Thyroid gland (tissue), 4 donors: ENCODE data around the gene WNT5A. TPM values are rescaled to one million over a fixed set of nuclear protein-coding genes. Genes with fewer than 3 reads are reported as not detected.

ENCODE experiments used
- DNase-seq, 2 donors: peaks; one replicate each; pipeline ENCODE4 v3.0.0-alpha.2; 2019
- H3K27ac ChIP-seq, 3 donors: fragments of 200-600 bp; sonication (generic); 1 replicate in 2 of 3; 2 replicates in 1 of 3; pipeline ENCODE4 v1.5.1; 2016 to 2019; ENCODE audit warnings: mild to moderate bottlenecking in 1 of 3, moderate library complexity in 1 of 3
- H3K27me3 ChIP-seq: fragments of 200-600 bp; sonication (generic); one replicate; pipeline ENCODE4 v1.5.1; 2019
- H3K36me3 ChIP-seq, 2 donors: fragments of 200-600 bp; sonication (generic); one replicate each; pipeline ENCODE4 v1.5.1; 2016 to 2019
- H3K4me1 ChIP-seq, 2 donors: fragments of 200-600 bp; sonication (generic); one replicate each; pipeline ENCODE4 v1.5.1; 2017 to 2019
- H3K4me3 ChIP-seq, 3 donors: fragments of 200-600 bp; sonication (generic); replicated peaks in 1 of 3; 1 replicate in 2 of 3; 2 replicates in 1 of 3; pipeline ENCODE4 v1.5.1; 2016; ENCODE audit warnings: mild to moderate bottlenecking in 1 of 3
- H3K9me3 ChIP-seq: fragments of 200-600 bp; sonication (generic); one replicate; pipeline ENCODE4 v1.5.1; 2017
- POLR2A ChIP-seq, 2 donors: fragments of 450-650 bp; IDR thresholded peaks; one replicate each; pipeline ENCODE4 v1.6.1; 2017; ENCODE audit warnings: antibody characterized with exemption in 2 of 2, mild to moderate bottlenecking in 2 of 2, moderate library complexity in 1 of 2
- WGBS, 2 donors: methylation state at CpG; one replicate each; pipeline ENCODE4 v1.1.5; 2017; 5-methylcytosine and 5-hydroxymethylcytosine counted together
- intact Hi-C: fragments of 100-400 bp; cut with DNase I; formaldehyde crosslinking; loops from one replicate; pipeline ENCODE4 v1.15.1; 2023
- total RNA-seq, 4 donors: library from RNA; depleted of rRNA; stranded (reverse); fragments of >200 nt; gene quantifications; one replicate each; pipeline ENCODE4 v1.2.3, GENCODE V29; 2016
- TF ChIP-seq, protein P1 (sequence below), 6 experiments: fragments of 200-600 bp in 3 of 6; fragments of 450-650 bp in 3 of 6; sonication (generic) in 3 of 6; IDR thresholded peaks; one replicate each; pipeline ENCODE4 v1.5.1; 2016 to 2019; ENCODE audit warnings: antibody characterized with exemption in 6 of 6, mild to moderate bottlenecking in 2 of 6, inconsistent platforms in 1 of 6, moderate library complexity in 1 of 6

WNT5A gene
- total RNA-seq, 4 donors from 2014 or later: 4.2 to 15.6 (median 10.4) TPM

DNA sequence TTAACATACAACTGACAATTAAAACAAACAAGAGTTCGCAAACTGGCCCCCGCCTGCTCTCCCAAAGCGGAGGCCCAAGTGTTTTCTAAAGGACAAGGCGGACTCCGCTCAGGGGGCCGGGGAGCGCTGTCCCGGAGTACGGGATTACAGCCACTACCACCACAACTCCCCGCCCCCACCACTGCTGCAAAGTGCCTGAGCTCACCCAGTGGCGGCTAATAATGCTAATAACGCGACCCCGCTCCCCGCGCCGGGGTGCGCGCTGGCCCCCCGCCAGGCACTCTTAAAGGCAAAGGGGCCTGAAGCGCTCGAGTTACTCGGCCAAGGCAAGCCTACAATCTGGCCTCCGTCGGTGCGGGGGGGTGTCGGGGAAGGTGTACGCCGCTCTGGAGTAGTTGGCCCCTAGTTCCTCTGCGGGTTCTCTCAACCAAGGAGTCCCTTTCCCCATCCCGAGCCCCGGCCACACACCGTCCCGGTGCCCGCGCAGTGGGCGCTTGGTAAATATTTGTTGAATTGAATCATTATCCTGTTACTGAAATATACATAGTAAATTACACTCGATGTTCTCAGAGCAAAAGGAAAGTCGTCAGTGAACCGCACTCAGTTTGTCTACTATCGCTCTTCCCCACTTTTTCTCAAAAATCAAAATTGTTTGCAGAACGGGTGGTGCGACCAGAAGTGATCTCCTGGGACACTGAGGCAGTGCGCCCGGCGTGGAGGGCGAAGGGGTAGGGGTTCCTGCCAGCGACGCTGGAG lies 827 bp downstream of the WNT5A start:
- H3K36me3 ChIP-seq: no peaks in the 10 kb centered on the region
- H3K27ac ChIP-seq: peak overlapping the region; percentile 61 to 78 (median 74)
- no peaks in the 10 kb centered on the region for H3K27me3 ChIP-seq
- TF ChIP-seq, protein P1, sequence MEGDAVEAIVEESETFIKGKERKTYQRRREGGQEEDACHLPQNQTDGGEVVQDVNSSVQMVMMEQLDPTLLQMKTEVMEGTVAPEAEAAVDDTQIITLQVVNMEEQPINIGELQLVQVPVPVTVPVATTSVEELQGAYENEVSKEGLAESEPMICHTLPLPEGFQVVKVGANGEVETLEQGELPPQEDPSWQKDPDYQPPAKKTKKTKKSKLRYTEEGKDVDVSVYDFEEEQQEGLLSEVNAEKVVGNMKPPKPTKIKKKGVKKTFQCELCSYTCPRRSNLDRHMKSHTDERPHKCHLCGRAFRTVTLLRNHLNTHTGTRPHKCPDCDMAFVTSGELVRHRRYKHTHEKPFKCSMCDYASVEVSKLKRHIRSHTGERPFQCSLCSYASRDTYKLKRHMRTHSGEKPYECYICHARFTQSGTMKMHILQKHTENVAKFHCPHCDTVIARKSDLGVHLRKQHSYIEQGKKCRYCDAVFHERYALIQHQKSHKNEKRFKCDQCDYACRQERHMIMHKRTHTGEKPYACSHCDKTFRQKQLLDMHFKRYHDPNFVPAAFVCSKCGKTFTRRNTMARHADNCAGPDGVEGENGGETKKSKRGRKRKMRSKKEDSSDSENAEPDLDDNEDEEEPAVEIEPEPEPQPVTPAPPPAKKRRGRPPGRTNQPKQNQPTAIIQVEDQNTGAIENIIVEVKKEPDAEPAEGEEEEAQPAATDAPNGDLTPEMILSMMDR (IDR thresholded peaks at IDR 0.05): no peak
- TF ChIP-seq POLR2A (IDR thresholded peaks at IDR 0.05): peak in 1 of 2 donors; percentile 25
- H3K9me3 ChIP-seq: no peaks in the 10 kb centered on the region
- peak overlapping the region; percentile 27 to 90 (median 72) for H3K4me3 ChIP-seq
- intact Hi-C loops: loop anchor here (10.0 kb wide), 1 partner anchor 259 kb away; no protein-coding TSS in a partner anchor
- DNase-seq: peak; percentile 85 to 86
- WGBS, 2 donors: 1 to 2% methylated on average over 33 to 49 of the region's 49 CpGs
- H3K4me1 ChIP-seq: peaks cover 25 to 31% of the 10 kb centered on the region in 2 donors

DNA sequence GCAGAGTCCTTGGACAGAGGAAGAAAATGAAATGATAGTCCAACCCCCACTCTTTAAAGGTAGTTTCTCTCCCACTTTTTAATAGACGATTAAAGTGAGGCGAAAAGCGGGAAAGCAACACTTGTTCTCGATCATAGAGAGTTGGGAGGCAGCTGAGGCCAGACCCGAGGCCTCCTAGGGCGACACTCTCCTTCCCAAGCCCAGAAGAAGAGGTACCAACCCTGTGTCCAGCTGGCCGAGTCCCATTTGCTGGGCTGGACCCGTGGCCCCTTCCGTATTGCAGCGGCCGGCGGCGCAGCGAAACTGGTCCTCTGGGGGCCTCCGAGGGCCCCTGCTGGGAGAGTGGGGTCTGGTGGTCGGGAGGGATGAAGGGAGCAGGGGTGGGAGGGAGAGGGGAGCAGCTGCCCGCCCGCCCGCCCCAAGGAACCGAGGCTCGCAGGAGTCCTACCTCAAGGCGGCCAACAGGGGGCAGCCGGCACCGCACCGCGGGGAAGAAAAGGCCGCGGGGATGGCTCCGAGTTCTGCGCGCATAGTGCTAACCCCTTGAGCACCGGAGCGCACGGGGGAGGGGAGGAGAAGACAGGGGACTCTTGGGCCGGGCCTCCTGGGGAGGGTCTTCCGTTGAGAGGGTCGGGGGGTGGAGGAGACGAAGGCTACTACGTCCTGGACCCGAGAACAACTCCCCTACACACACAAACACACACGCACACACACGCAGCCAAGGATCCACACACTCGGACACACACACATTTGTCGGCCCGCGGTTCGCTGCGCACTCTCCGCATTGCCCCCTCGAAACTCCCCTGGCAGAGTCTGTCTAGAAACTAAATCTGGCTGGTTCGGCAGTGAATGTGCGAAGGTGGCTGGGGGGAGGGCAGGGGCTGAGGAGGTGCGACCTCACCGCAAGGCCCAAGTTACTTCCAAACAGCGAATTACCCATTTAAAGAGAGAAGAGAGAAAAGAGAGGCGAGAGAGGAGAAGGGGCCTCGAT lies 2.0 kb downstream of the WNT5A start:
- Histone ChIP-seq H3K4me3 (peak overlapping the region in 2 of 3 donors; percentile 72 to 90), H3K4me1 (peaks cover 15 to 28% of the 10 kb centered on the region in 2 donors), H3K27me3 (no peaks in the 10 kb centered on the region), H3K27ac (peak overlapping the region; percentile 61 to 78 (median 74)), H3K36me3 (no peaks in the 10 kb centered on the region), H3K9me3 (no peaks in the 10 kb centered on the region)
- peak in 1 of 2 donors; percentile 17 for TF ChIP-seq POLR2A (IDR thresholded peaks at IDR 0.05)
- TF ChIP-seq, protein P1 (IDR thresholded peaks at IDR 0.05): peak; percentile 47 to 96 (median 69)
- WGBS, 2 donors: 5% methylated on average over 46 to 57 of the region's 57 CpGs
- intact Hi-C loops: loop anchor here (5.0 to 10.0 kb wide), 3 partner anchors 260 to 767 kb away; no protein-coding TSS in a partner anchor
- peak; percentile 80 to 85 for DNase-seq

DNA sequence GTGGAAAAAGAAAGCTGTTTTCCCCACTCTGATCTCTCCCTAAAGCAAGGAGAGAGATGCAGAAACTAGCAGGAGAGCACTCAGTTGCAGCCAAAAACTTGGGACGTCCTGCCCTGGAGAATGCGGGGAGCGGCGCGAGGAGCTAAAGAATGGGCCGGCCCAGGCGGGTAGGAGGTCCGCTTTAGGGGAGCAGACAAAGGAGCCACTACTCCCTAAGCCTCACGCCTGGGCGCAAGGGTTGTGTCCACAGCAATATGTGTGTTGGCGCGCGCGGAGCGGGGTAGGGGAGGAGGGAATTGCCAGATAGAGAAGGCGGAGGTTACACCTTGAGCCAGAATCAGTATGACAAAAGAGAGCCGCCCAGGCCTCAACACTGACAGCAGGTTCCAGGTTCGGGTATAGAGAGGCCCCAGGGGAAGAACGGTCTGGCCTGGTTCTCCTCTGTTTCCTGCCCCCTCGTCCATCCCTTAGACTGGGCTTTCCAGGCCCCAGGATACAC lies 2.9 kb downstream of the WNT5A start:
- no peak for DNase-seq
- WGBS, 2 donors: 75% methylated on average over 20 of the region's 20 CpGs
- H3K4me1 ChIP-seq: peaks cover 11 to 19% of the 10 kb centered on the region in 2 donors
- no peaks in the 10 kb centered on the region for H3K36me3 ChIP-seq
- H3K27ac ChIP-seq: no peak overlapping the region
- no peaks in the 10 kb centered on the region for H3K27me3 ChIP-seq
- no peak overlapping the region for H3K4me3 ChIP-seq
- intact Hi-C loops: loop anchor here (5.0 to 10.0 kb wide), 3 partner anchors 261 to 768 kb away; no protein-coding TSS in a partner anchor
- TF ChIP-seq POLR2A (IDR thresholded peaks at IDR 0.05): no peak
- TF ChIP-seq, protein P1 (IDR thresholded peaks at IDR 0.05): no peak
- H3K9me3 ChIP-seq: no peaks in the 10 kb centered on the region

DNA sequence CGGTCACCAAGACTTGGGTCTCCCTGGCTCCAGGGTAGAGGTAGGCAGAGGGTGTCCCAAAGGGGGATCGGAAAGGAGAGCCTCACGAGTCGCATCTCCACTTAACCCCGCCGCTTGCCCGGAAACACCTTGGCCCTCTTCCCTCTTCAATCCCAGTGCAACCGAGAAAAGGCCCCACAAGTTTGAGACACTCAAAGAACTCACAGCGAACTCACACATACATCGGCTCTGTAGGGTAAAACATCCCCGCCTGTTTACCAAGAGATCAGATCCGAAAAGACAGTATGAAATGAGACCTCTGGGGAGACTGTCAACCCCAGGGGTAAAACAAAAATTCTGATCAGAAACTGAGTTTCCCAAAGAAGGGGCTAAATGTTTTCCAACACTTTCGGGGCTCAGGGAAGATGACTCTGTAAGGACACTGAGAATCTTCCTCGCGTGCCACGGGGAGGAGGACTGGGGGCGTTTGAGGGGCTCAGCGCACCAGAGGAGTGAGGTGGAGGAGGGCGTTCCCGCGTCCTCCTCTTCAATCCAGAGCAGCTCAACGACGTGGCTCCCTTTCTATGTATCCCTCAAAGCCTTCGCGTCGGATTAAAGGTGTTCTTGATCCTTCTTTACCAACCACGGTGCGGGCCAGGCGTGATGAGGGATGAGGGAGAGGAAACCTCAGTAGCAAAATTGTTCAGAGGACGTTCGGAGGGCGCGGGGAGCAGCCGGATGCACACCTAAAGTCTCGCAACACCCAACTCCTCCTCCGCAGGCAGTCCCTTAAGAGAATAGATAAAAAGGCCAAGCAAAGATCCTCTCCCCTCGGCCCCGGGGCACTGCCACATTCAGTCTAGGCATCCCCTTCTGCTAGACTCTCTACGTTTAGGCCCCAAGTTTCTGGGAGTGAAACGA lies 3.7 kb downstream of the WNT5A start:
- intact Hi-C loops: loop anchor here (5.0 to 10.0 kb wide), 3 partner anchors 261 to 769 kb away; no protein-coding TSS in a partner anchor
- TF ChIP-seq, protein P1 (IDR thresholded peaks at IDR 0.05): no peak
- no peak for TF ChIP-seq POLR2A (IDR thresholded peaks at IDR 0.05)
- no peak for DNase-seq
- WGBS, 2 donors: 66 to 80% methylated on average over 40 of the region's 40 CpGs
- H3K4me1 ChIP-seq: peaks cover 7 to 12% of the 10 kb centered on the region in 2 donors
- no peak overlapping the region for H3K4me3 ChIP-seq
- no peaks in the 10 kb centered on the region for H3K27me3 ChIP-seq
- H3K9me3 ChIP-seq: no peaks in the 10 kb centered on the region
- no peak overlapping the region for H3K27ac ChIP-seq
- H3K36me3 ChIP-seq: no peaks in the 10 kb centered on the region
